ENCODE data around the gene EVA1A.

EVA1A gene

DNA sequence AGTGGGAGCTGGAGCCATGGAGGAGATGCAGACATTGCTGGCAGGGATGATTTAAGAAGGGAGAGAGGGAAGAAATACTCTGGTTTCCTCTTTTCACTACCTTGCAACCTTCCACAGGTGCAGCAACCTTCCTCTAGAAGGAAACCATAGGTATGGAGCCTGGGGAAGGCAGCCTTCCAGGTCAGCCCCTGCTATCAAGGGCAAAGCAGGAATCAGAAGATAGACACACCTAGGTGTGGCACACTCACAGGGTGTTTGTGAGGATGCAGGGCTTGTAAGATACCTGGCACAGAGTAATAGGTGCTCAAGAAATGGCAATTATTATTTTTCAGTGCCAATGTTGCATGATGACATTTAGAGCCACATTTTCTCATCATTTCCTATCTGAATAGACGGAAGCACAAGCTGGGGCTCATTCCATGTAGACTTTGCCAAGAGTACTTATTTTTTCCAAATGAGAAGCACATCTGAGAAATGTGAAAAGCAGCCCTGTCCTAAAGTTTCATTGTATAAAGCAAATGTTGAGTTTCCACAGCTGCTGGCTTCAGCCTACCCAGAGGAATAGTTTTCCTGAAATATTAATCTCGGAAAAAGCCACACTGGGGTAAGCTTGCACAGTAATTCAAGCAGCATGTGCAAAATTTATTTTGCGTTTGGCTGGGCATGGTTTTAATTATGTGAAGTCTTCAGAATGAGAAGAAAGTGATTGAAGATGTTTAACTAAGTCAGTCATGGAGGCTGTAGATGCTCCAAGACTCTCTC lies 20.6 kb downstream of the EVA1A start:
- no peak for DNase-seq

DNA sequence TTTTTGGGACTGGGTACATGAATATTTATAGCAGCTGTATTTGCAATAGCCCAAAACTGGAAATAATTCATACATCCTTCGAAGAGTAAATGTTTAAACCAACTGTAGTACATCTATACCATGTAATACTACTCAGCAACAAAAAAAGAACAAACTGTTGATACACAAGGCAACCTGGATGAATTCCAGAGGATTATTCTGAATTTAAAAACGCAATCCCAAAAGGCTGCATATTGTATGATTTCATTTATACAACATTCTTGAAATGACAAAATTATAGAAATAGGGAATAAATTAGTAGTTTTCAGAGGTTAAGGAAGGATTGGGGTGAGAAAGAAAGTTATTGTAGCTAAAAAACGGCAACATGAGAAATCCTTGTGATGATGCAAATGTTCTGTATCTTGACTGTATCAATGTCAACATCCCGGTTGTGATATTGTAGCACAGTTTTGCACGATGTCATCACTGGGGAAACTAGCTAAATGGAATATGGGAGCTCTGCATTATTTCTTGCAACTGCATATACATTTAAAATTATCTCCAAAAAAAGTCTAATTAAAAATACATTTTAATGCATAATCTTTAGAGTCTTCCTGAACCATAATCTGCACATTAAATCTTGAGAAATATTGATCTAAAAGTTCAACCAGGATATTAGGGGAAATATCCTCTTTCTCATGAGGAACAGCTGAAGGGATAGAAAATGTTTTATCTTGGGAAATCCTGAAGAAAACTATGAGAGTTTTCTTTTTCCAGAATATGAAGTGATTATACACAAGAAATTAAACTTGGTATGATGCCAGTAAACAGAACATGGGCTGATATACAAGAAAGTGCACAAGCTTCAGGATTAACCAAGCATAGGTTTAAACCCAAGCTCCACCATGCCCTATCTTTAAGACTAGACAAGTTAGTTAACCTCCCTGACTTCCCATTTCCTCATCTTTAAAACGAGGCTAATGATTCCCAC lies 21.9 kb downstream of the EVA1A start:
- DNase-seq = no peak

DNA sequence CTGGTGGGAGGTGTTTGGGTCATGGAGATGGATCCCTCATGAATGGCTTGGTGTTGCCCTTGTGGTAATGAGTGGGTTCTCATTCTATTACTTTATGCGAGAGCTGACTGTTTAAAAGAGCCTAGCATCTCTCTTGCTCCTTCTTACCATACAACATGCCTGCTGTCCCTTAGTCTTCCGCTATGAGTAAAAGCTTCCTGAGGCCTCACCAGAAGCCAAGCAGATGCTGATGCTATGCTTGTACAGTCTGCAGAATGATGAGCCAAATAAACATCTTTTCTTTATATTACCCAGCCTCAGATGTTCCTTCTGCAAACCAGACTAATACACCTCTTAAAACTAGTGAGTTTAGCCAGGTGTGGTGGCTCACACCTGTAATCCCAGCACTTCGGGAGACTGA lies 23.1 kb downstream of the EVA1A start:
- no peak for DNase-seq

DNA sequence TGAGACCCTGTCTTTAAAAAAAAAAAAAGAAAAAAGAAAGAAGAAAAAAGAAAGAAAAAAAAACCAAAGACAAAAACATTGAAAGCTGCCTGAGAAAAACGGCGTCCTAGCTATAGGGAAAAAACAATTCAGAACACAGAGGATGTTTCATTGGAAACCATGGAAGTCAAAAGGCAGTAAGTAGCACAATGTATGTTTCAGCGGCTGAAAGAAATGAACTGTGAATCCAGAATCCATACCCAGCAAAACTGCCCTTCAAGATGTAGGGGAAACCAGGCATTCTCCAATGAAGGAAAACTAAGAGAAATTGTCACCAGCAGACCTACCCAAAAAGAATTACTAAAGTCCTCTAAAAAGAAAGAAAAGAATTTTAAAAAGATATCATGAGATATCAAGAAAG lies 27.6 kb downstream of the EVA1A start:
- no peak for DNase-seq

DNA sequence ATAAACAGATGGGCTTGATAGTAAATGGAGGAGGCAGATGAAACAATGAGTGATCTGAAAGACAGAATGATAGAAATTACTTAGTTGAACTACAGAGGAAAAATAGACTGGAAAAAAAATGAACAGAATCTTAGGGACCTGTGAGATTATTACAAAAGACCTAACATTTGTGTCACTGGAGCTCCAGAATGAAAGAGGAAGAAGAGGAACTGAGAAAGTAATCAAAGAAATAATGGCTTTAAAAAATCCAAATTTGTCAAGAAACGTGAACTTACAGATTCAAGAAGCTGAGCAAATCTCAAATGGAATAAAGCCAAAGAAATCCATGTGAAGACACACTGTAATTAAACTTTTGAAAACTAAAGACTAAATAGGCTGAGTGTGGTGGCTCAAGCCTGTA lies 28.3 kb downstream of the EVA1A start:
- DNase-seq = no peak

DNA sequence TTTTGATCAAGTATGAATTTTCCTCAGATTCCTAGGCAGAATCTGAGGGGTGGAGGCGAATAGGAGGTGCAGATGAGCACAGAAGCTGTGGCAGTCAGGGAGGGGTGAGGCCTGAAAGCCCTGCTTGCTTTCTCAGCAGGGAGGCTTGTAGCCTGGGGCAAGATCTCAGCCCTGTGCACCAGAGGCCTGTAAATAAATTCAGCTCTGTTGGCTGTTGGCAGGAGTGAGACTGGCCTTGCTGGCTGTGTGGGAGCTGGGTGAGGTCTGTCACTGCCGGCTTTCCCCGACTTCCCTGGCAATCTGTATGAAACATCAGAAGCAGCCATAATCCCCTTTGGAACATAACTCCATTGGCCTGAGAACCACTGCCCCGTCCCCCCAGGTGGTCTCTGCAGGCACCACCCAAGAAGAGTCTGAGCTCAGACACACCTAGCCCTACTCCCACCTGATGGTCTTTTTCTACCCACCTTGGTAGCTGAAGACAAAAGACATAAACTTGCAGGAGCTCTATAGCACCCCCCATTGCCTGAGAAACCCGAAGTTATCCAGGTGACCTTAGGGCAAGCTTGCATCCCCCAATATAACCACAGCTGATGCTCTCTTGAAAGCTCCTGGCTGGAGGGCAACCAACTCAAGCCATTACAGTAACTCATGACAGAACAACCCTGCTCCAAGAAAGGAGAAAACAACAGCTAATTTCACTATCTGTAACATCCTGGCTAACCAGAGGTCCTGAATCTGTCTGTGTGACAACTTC lies 32.3 kb downstream of the EVA1A start:
- no peak for DNase-seq

DNA sequence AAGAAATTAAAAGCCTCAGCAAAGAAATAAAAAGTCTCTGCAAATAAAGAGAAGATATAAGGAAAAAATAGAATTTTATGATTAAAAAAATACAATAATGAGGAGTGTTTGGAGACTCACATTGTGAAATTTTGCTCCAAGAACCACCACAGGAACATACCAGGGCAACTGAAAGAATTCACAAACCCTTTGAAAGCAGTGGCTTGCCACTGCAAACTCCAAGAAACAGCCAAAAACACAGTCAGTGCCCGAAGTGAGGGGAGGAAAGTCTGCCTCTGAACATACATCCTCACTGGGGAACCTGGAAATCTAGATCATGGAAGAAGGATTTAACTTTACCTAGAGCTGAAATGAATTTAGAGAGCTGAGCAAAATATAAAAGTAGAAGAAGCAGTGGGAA lies 33.1 kb downstream of the EVA1A start:
- no peak for DNase-seq

DNA sequence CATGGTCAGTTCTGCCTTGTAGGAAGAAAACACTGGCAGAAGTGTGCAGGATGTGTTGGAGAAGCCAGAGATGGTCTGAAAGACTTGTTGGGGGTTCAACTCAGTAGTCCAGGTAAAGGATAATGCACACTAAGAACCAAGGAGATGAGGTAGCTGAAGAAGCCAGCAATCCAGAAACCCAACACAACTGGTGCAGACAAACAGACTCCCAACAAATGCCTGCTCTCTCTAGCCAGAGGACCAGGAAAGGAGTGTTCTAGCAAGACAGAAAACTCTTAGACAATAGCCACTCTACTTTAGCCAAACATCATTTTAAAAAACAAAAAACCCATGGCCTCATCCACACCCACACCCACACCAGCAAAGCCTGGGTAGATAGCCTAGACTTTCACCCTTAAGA lies 33.9 kb downstream of the EVA1A start:
- no peak for DNase-seq

DNA sequence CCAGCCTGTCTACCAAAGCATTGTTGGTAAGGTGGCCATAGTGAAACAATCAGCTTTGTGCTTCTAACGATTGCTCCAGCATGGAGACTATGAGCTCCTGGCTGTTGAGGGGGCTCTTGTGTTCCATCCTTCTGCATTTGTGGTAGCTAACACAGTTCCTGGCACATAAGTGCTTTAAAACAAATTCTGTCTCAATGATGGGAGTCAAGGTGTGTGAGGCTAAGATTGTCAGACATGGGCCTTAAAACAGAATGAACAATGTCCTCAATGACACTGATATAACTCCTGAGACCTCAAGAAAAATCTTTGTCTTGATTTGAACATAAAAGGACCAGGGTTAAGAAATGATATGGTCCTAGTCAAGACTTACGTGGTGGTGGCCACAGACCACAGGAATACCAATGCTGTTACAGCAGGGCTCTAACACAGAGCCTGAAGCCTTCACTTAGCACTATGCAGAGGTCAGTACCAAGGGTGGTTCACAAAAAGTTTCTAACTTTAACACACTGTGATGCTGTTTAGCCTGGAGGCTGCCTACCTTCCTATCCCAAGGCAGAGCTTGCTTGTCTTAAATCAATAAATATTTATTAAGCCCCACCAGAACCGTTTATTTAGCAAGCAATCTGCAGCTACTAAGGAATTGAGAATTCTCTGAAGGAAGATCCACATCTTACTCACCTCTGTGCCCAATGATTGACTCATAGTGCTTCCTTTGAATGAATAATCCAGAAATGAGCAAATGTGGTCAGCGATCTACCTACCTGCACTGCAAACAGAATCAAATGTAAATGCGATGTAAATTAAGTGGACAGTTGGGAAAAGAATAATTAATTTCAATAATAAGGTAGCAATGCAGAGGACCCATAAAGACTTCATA lies 35.1 kb downstream of the EVA1A start:
- DNase-seq = no peak

DNA sequence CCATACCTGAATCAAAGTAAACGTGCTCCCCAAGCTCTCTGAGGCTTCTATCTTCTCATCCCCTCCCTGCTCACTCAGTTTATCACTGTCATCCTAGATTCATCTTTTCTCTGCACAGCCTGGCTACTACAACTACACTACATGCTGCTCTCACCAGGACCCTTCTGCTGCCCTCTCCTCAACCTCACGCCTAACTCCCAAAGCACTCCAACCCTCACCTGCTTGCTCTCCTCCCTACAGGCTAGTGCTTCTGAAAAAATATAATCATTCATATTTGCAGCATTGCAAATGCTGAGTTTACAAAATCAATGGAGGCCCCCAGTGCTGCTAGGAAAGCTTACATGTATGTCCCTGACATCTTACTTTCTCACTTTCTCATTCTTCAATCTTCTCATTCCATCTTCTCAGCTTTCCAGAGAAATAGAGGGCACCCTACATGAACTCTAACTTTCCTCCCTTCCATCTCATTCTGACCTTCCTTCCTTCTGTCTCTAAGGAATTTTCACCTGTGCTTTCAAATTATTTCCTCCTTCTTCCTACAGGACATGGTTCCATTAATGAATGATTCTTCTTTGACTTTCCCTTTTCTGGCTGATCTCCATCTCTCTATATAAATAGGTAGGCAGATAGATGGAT lies 36.3 kb downstream of the EVA1A start:
- DNase-seq = no peak

DNA sequence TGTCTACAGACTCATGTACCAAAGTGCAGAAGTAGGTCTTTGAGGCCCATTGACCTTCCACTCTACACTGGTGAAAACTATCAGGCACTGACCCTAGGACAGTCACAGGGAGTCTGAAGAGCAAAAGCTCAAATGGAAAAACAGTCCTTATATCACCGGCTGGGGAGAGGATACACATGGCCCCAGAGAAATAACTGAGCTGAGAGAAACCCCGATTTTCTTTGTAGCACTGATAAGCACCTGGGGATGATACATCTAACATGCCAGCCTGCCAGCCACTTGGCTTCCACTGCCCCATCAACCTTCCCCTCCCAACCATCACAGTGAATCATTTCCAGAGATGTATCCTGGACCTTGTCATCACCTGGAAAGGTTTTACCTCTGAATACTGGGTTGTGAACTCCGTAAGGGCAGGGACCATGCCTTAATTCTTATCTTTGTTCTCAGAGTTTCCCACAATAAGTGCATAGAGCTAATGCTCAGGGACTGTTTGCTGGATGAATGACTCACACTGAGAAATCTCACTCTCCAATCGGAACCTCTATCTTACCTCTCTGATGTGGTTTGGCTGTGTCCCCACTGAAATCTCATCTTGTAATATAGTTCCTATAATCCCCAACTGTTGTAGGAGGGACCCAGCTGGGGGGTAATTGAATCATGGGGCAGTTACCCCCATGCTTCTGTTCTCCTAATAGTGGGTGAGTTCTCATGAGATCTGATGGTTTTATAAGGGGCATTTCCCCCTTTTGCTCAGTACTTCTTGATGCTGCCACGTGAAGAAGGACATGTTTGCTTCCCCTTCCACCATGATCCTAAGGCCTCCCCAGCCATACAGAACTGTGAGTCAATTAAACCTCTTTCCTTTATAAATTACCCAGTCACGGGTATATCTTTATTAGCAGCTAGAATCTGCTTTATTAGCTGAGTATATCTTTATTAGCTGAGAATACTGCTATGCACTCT lies 37.1 kb downstream of the EVA1A start:
- no peak for DNase-seq

DNA sequence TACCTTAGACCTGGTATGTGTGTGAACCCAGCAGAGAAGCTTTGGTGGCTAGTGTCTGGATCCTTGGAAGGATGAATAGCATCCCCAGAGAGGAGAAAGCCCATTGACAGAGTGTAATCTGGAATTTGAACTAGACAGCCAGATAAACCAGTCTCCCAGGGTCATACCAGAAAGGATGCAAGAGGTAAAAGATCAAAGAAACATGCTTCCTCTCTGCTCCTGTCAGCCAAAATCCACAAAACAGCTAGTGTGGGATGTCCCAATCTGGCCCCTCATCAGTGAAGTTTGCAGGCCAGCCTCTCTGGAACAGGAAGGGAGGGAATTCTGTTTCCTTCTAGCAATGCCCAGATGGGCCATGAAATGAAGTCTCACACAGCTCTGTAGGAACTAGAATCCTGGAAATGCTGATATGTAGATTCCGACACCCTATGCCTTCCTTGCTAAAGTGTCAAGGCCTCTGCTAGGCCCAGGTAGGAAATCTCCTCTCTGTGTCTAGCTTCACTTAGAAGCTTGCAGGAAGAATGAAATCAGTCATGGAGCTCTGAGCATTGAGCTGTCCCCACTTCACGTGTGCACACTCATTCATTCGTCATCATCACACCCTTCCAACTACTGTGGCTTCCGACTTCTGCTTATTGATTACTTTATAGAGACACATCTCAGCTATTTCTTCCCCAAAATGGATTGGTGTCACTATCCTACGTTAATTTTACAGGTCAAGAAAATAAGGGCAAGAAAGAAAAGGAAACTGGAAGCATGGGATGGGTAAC lies 38.0 kb downstream of the EVA1A start:
- no peak for DNase-seq

DNA sequence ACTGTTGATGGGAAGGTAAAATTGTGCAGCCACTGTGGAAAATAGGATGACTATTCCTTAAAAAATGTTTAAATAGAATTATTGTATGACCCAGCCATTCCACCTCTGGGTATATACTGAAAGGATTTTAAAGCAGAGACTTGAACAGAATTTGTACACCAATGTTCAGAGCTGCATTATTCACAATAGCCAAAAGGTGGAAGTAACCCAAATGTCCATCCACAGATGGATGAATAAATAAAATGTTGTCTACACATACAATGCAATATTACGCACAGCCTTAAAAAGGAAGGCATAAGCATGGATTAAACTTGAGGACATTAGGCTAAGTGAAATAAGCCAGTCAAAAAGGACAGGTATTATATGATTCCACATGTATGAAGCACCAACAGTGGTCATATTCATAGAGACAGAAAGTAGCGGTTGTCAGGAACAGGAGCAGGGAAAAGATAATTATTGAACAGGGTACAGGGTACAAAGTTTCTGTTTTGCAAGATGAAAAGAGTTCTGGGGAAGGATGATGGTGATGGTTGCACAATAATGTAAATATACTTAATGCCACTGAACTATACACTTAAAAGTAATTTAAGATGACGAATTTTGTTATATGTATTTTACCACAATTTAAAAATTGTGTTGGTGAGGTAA lies 39.4 kb downstream of the EVA1A start:
- DNase-seq = no peak

DNA sequence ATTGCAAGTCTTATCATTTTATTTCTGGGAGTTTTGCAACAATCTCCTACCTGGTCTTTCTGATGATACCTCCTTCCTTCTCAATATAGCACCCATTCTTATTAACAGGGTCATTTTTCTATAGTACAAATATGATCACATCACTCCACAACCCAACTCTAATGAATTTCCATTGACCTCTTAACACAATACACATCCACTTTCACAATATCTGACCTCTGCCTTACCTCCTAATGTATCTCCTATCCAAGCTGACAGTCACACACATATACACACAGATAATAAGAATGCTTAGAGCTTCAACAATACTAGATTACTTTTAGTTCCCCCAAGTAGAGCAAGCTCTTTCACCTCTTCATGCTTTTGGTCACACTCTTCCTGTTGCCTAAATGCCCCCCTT lies 40.9 kb downstream of the EVA1A start:
- no peak for DNase-seq

DNA sequence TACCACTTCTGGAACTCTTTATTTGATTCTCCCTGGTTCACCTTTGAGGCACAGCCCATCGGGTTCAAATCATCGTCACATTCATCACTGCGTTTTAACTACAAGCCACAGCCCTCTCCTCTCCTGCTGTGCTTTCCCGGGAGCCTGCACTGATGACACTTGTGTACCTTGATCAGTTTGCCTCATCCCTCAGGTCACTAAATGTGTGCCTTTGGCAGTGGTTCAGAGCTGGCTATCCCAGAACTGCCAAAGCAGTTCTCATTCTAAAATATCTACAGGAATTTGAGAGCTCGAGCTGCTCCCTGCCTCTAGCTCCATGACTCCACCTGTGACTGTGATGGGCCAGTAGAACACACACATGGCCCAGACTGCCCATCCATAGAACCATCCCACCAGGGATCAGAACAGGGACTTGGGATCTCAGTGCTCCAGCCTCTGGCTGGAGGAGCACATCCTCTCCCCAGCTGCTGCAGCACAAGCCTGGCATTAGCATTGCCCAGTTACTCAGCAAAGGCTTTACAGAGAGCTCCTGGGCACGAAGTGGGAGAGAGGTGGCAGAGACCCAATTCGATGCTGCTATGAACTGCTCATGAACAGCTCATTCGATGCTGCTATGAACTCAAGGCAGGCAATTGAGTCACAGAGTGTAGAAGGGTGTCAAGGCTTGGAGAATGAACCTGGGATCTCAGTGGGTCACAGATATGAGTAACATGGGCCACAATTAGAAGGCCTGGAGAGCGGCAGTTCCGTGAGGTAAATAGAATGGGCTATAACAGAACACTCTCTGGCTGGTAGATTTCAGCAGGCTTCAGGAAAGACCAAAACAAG lies 41.9 kb downstream of the EVA1A start:
- DNase-seq = no peak

DNA sequence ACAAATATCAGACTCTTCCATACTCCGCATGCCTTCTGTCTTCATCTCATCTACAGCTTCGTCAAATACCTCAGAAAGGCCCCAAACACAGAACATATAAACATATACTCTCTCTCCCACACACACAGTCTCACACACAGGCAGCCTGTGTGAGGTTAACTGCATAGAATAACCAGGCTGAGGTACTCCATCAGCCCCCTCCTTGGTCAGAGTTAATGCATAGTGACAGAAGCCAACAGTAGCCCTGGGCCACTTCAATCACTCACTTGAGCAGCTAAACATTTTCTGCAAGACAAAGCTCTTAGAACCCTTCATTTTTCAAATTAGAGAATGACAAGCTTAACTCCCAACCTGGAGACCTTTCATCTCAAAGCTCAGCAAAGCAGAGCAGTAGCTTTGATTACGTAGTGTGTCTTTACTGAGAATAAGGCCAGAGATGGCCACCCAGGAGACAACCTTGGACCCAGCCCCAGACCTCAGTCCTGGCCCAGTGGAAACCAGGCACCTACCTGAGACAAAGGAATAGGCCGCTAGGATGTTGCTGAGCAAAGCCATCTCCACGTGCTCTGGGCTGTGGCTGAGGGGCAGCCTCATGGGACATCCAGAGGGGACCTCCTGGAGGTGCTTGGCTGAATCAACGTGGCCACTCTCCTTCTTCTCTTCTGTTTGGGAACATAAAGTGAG lies 43.0 kb downstream of the EVA1A start:
- no peak for DNase-seq

Data from activated CD8-positive, alpha-beta memory T cell treated with anti-CD3 and anti-CD28 coated beads for 24 hours (primary cell).